ENCODE results near the gene DHRS2. TPM values are rescaled to one million over a fixed set of nuclear protein-coding genes. Genes with fewer than 3 reads are reported as not detected.

Gene DHRS2
- total RNA-seq, 2 donors from 2014 or later, result 1.3 to 3.3 TPM

DNA sequence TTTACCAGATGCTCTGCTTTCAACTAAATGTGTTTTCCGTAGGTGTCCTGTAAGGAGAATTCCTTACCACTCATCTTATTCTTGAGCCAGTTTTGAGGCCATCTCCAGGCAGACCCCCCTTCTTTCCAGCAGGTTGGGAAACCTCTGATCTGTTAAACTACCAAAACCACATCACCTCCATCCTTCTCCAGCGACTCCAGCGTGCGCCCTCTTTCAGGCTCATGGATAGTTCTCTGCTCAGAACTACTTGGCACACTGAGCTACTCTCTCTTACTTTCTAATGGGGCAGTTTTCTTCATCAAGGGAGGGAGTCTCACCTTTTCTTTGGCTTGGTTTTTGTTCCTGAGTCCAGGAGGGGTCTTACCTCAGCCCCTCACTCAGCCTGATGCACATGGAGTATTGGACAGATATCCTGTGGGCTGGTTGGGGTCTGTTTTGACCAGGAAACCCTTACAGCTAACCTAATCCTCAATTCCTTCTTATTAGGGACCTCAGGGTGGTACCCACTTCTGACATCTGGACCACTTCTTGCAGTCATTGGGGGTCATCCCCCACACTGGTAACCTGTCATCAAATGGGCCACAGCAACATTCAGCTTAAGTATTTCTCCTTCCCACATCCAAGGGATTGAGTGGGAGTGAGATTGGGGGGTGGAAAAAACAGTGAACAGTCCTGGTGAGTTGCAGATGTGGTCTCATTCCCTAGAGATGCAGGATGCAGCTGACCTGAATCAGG is 5.2 kb downstream of the DHRS2 start:
- no peak overlapping the region for H3K27ac ChIP-seq
- H3K4me3 ChIP-seq, result no peak overlapping the region
- WGBS, 2 donors, result 93% methylated on average over 4 of the region's 4 CpGs
- H3K9me3 ChIP-seq, result no peaks in the 10 kb centered on the region
- TF ChIP-seq, protein P1, sequence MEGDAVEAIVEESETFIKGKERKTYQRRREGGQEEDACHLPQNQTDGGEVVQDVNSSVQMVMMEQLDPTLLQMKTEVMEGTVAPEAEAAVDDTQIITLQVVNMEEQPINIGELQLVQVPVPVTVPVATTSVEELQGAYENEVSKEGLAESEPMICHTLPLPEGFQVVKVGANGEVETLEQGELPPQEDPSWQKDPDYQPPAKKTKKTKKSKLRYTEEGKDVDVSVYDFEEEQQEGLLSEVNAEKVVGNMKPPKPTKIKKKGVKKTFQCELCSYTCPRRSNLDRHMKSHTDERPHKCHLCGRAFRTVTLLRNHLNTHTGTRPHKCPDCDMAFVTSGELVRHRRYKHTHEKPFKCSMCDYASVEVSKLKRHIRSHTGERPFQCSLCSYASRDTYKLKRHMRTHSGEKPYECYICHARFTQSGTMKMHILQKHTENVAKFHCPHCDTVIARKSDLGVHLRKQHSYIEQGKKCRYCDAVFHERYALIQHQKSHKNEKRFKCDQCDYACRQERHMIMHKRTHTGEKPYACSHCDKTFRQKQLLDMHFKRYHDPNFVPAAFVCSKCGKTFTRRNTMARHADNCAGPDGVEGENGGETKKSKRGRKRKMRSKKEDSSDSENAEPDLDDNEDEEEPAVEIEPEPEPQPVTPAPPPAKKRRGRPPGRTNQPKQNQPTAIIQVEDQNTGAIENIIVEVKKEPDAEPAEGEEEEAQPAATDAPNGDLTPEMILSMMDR (IDR thresholded peaks at IDR 0.05), result no peak
- no peak for TF ChIP-seq POLR2A (IDR thresholded peaks at IDR 0.05)
- DNase-seq, result no peak
- intact Hi-C loops (cut with DNase I), result loop anchor here (10.0 kb wide), 1 partner anchor 233 kb away; no protein-coding TSS in a partner anchor
- no peaks in the 10 kb centered on the region for H3K27me3 ChIP-seq
- peaks cover 5% of the 10 kb centered on the region for H3K4me1 ChIP-seq
- no peak for ATAC-seq
- no peaks in the 10 kb centered on the region for H3K36me3 ChIP-seq (replicated peaks in 1 of 2; ENCODE audit: insufficient read depth in 1 of 2, low read depth in 2 of 2)

DNA sequence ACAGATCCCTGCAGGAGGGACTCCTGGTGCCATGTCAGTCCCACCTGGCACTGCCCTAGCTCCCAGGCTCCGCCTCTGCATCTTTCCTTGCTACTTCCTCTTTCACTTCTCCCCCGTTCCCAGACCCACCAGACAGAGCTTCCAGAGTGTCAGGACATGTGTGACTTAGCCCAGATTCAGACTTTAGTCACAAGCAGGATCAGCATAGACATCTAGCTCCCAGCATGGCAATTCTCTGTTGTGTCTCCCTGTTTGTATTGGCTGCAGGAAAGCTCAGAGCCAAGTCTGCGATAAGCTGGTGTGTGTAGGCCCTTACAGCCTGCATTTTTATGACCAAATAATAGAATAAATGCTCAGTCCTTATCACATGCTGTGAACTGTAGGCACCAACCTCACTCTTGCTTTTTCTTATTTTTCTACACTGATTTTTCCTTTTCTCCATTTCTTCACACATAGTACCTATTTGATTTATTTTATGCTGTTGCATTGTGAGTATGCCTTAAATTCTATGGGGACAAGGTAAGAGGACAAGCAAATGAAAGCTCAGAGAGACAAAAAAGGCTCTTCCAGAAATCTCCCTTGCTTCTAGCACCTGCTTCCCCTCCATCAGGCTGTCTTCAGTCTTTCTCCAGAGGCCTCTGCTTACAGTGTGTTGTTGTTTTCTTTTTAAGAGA is 5.9 kb downstream of the DHRS2 start:
- no peaks in the 10 kb centered on the region for H3K9me3 ChIP-seq
- H3K36me3 ChIP-seq (replicated peaks in 1 of 2; ENCODE audit: insufficient read depth in 1 of 2, low read depth in 2 of 2), result no peaks in the 10 kb centered on the region
- no peaks in the 10 kb centered on the region for H3K27me3 ChIP-seq
- TF ChIP-seq POLR2A (IDR thresholded peaks at IDR 0.05), result no peak
- TF ChIP-seq, protein P1 (IDR thresholded peaks at IDR 0.05), result no peak
- no peak overlapping the region for H3K4me3 ChIP-seq
- H3K4me1 ChIP-seq, result peaks cover 5% of the 10 kb centered on the region
- ATAC-seq, result no peak
- no peak for DNase-seq
- WGBS, 2 donors, result 53 to 61% methylated on average over 3 of the region's 3 CpGs
- no peak overlapping the region for H3K27ac ChIP-seq
- intact Hi-C loops (cut with DNase I), result loop anchor here (10.0 kb wide), 1 partner anchor 233 kb away; no protein-coding TSS in a partner anchor

DNA sequence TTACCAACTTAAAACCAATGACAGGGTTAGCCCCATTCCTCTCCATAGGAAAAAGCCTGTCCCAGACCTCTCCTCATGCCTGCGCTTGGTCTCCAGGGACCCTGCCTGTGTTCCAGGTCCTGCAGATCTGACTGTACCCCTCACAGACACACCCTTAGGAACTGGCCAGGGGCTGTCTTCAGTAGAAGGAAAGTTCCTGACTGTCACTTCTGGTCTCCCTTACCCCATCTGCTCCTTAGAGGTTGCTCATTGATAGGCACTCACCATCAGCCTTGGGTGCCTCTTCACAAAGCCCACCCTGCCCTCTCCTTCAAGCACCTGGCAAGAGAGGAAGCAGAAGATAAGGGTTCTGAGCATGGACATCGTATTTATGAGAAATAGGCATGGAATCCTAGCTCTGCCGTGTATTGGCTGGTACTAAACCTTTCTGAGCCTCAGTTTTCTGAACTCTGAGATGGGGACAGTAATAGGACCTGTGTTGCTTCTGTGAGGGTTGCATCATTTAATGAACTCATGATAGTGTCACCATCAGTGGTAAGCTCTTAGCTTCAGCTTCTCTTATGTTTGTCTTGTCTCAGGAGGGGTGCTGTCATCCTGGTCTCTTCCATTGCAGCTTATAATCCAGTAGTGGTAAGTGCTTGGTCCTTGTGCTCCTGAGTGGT is 7.5 kb downstream of the DHRS2 start:
- Histone ChIP-seq H3K27ac (no peak overlapping the region), H3K4me3 (no peak overlapping the region), H3K36me3 (replicated peaks in 1 of 2; ENCODE audit: insufficient read depth in 1 of 2, low read depth in 2 of 2) (no peaks in the 10 kb centered on the region), H3K9me3 (no peaks in the 10 kb centered on the region), H3K27me3 (no peaks in the 10 kb centered on the region), H3K4me1 (peaks cover 5% of the 10 kb centered on the region)
- 89 to 92% methylated on average over 3 of the region's 3 CpGs for WGBS, 2 donors
- intact Hi-C loops (cut with DNase I), result loop anchor here (10.0 kb wide), 1 partner anchor 231 kb away; no protein-coding TSS in a partner anchor
- ATAC-seq, result no peak
- TF ChIP-seq POLR2A (IDR thresholded peaks at IDR 0.05), result no peak
- TF ChIP-seq, protein P1 (IDR thresholded peaks at IDR 0.05), result no peak
- no peak for DNase-seq

DNA sequence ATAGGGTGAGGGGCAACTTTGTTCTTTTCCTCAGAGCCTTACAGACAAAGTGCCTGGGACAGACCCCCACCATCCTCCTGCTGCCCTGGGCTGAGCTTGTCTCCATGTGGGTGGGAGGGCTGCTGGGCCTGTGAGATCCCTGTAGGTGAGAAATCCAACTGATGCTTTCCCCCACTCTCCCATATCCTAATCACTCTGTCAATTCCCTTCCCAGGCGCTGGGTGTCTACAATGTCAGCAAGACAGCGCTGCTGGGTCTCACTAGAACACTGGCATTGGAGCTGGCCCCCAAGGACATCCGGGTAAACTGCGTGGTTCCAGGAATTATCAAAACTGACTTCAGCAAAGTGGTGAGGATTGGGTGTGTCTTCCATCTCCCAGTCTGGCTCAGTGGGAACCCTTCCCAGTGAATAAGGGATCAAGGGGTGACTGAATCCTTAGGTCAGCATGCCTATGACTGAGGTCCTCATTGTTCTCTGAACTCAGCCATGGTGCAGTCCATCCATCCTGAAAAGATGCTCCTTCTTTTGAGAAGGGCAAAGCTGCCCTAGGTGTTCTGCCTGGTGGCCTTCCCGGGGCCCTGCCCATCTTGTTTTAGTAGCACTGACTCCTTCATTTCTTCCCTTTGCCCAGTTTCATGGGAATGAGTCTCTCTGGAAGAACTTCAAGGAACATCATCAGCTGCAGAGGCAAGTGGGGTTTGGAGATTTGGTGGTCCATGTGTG is 8.2 kb downstream of the DHRS2 start:
- peaks cover 5% of the 10 kb centered on the region for H3K4me1 ChIP-seq
- TF ChIP-seq, protein P1 (IDR thresholded peaks at IDR 0.05), result no peak
- no peak for TF ChIP-seq POLR2A (IDR thresholded peaks at IDR 0.05)
- no peaks in the 10 kb centered on the region for H3K27me3 ChIP-seq
- no peaks in the 10 kb centered on the region for H3K36me3 ChIP-seq (replicated peaks in 1 of 2; ENCODE audit: insufficient read depth in 1 of 2, low read depth in 2 of 2)
- WGBS, 2 donors, result 93 to 94% methylated on average over 3 to 5 of the region's 5 CpGs
- H3K27ac ChIP-seq, result no peak overlapping the region
- ATAC-seq, result no peak
- intact Hi-C loops (cut with DNase I), result loop anchor here (10.0 kb wide), 1 partner anchor 230 kb away; no protein-coding TSS in a partner anchor
- no peak overlapping the region for H3K4me3 ChIP-seq
- H3K9me3 ChIP-seq, result no peaks in the 10 kb centered on the region
- no peak for DNase-seq
